IMR-90 (cell line): ENCODE data around the gene SLCO3A1. TPM values are rescaled to one million over a fixed set of nuclear protein-coding genes. Genes with fewer than 3 reads are reported as not detected.
A peak's percentile ranks its signal among the peaks of the same experiment; 100 is the strongest.

Experiments used
- ATAC-seq: fragments of 200-7000 bp; cut with Tn5 transposase; 2 replicates; pipeline ENCODE4 v1.9.1; 2020; ENCODE audit warnings: low read depth, mild to moderate bottlenecking, moderate library complexity
- BruUV-seq: library from RNA; stranded (reverse); fragments of 400-500 nt; replicated peaks from 2 replicates; lab custom pipeline; 2021; lab: Mats Ljungman, UMichigan
- CTCF ChIA-PET: fragments of 300-600 bp; formaldehyde crosslinking; extraction: SDS; loops from one replicate; lab custom pipeline; 2021; ENCODE audit warnings: antibody characterized with exemption; lab: Yijun Ruan, JAX
- POLR2A ChIA-PET: fragments of 300-600 bp; sonication (Branson Sonifier 250); formaldehyde crosslinking; loops from one replicate; lab custom pipeline; 2022; ENCODE audit warnings: antibody characterized with exemption; ENCODE audit not compliant: unreplicated experiment; lab: Charles Lee
- DNase-seq: peaks from one replicate; pipeline ENCODE4 v3.0.0; 2013
- H2AFZ ChIP-seq: replicated peaks from 2 replicates; pipeline ENCODE3; 2013; ENCODE audit warnings: low read length, mild to moderate bottlenecking; ENCODE audit not compliant: poor library complexity
- H2AK5ac ChIP-seq: 2 replicates; pipeline ENCODE4 v1.6.1; 2013; ENCODE audit warnings: low read depth, low read length, inconsistent platforms
- H2AK9ac ChIP-seq: replicated peaks from 2 replicates; pipeline ENCODE3; 2013; ENCODE audit warnings: mild to moderate bottlenecking, low read depth, low read length, moderate library complexity; ENCODE audit not compliant: poor library complexity
- H2BK120ac ChIP-seq: 2 replicates; pipeline ENCODE4 v1.6.1; 2013; ENCODE audit warnings: low read depth, low read length, inconsistent platforms
- H2BK15ac ChIP-seq: 3 replicates; pipeline ENCODE4 v1.6.1; 2013; ENCODE audit warnings: low read depth, low read length, inconsistent platforms
- H2BK20ac ChIP-seq: 2 replicates; pipeline ENCODE4 v1.6.1; 2013; ENCODE audit warnings: low read depth, mild to moderate bottlenecking, inconsistent platforms, low read length, moderate library complexity
- H2BK5ac ChIP-seq: 2 replicates; pipeline ENCODE4 v1.6.1; 2013; ENCODE audit warnings: mild to moderate bottlenecking, low read depth, low read length, inconsistent platforms; ENCODE audit not compliant: poor library complexity, severe bottlenecking
- H3K14ac ChIP-seq: replicated peaks from 2 replicates; pipeline ENCODE4 v1.6.1; 2013; ENCODE audit warnings: low read depth, low read length, inconsistent platforms
- H3K18ac ChIP-seq: 2 replicates; pipeline ENCODE4 v1.6.1; 2013; ENCODE audit warnings: low read depth, low read length, control low read depth
- H3K23ac ChIP-seq: 2 replicates; pipeline ENCODE4 v1.6.1; 2013; ENCODE audit warnings: low read depth, low read length, inconsistent platforms
- H3K27ac ChIP-seq: 2 replicates; pipeline ENCODE4 v1.5.1; 2013; ENCODE audit warnings: mild to moderate bottlenecking, control low read depth, low read length; ENCODE audit not compliant: insufficient read depth
- H3K27me3 ChIP-seq: 2 replicates; pipeline ENCODE4 v1.6.1; 2013; ENCODE audit warnings: low read length; ENCODE audit not compliant: control insufficient read depth, insufficient read depth
- H3K36me3 ChIP-seq: 2 replicates; pipeline ENCODE4 v1.6.1; 2013; ENCODE audit warnings: low read length, mixed read lengths; ENCODE audit not compliant: control insufficient read depth, insufficient read depth
- H3K4ac ChIP-seq: 2 replicates; pipeline ENCODE4 v1.6.1; 2013; ENCODE audit warnings: low read depth, low read length, inconsistent platforms
- H3K4me1 ChIP-seq: 2 replicates; pipeline ENCODE4 v1.6.1; 2013; ENCODE audit warnings: low read length, mixed read lengths; ENCODE audit not compliant: control insufficient read depth, insufficient read depth
- H3K4me2 ChIP-seq: 2 replicates; pipeline ENCODE4 v1.6.1; 2013; ENCODE audit warnings: low read depth, mild to moderate bottlenecking, control low read depth, low read length, moderate library complexity
- H3K4me3 ChIP-seq: 2 replicates; pipeline ENCODE4 v1.5.1; 2013; ENCODE audit warnings: low read depth, mild to moderate bottlenecking, control low read depth, low read length, moderate library complexity; ENCODE audit not compliant: insufficient read depth
- H3K56ac ChIP-seq: 2 replicates; pipeline ENCODE4 v1.6.1; 2013; ENCODE audit warnings: low read length, inconsistent platforms; ENCODE audit not compliant: insufficient read depth; ENCODE audit errors: extremely low read depth
- H3K79me1 ChIP-seq, 2 experiments: 2 replicates each; pipeline ENCODE4 v1.6.1; 2013; ENCODE audit warnings: low read length in 2 of 2, inconsistent platforms in 1 of 2, low read depth in 1 of 2
- H3K9ac ChIP-seq: 2 replicates; pipeline ENCODE4 v1.6.1; 2013; ENCODE audit warnings: low read depth, low read length, control low read depth
- H3K9me1 ChIP-seq: 2 replicates; pipeline ENCODE4 v1.6.1; 2013; ENCODE audit warnings: low read length, inconsistent platforms; ENCODE audit not compliant: insufficient read depth
- H3K9me3 ChIP-seq: 2 replicates; pipeline ENCODE4 v1.6.1; 2013; ENCODE audit warnings: low read length; ENCODE audit not compliant: control insufficient read depth, insufficient read depth
- H4K20me1 ChIP-seq: 2 replicates; pipeline ENCODE4 v1.6.1; 2013; ENCODE audit warnings: low read length, inconsistent platforms; ENCODE audit not compliant: insufficient read depth
- H4K5ac ChIP-seq: 2 replicates; pipeline ENCODE4 v1.6.1; 2013; ENCODE audit warnings: mild to moderate bottlenecking, low read depth, low read length, control low read depth
- H4K8ac ChIP-seq, 2 experiments: 2 replicates each; pipeline ENCODE4 v1.6.1; 2013; ENCODE audit warnings: low read depth in 2 of 2, low read length in 2 of 2, control low read depth in 1 of 2, inconsistent platforms in 1 of 2
- H4K91ac ChIP-seq: 2 replicates; pipeline ENCODE4 v1.6.1; 2013; ENCODE audit warnings: low read depth, low read length, inconsistent platforms; ENCODE audit not compliant: insufficient read depth
- CTCF ChIP-seq: conservative IDR thresholded peaks from 2 replicates; pipeline ENCODE4 v1.5.1; 2012; ENCODE audit warnings: mild to moderate bottlenecking, low read depth, low read length, improper control_type of control experiment
- MAZ ChIP-seq: IDR thresholded peaks from 2 replicates; pipeline ENCODE4 v1.6.1; 2012; ENCODE audit warnings: low read depth, mild to moderate bottlenecking, low read length, improper control_type of control experiment, moderate library complexity, borderline replicate concordance
- RAD21 ChIP-seq: IDR thresholded peaks from 2 replicates; pipeline ENCODE4 v1.6.1; 2012; ENCODE audit warnings: low read length, improper control_type of control experiment
- SMC3 ChIP-seq: fragments of 150-350 bp; IDR thresholded peaks from 2 replicates; pipeline ENCODE4 v1.6.1; 2016; ENCODE audit warnings: low read depth, mild to moderate bottlenecking, antibody characterized with exemption, low read length, moderate library complexity
- WGBS, 2 experiments: methylation state at CpG; one replicate each; pipeline versions ENCODE4 v1.1.5 to v1.1.7; 2013; ENCODE audit warnings: missing lambda C conversion rate in 2 of 2; ENCODE audit not compliant: insufficient read length in 1 of 2; ENCODE audit errors: extremely low coverage in 2 of 2; 5-methylcytosine and 5-hydroxymethylcytosine counted together
- dilution Hi-C: fragments of 300-500 bp; cut with HindIII; formaldehyde crosslinking; loops from one replicate; pipeline ENCODE4 v1.14.3; 2018; ENCODE audit warnings: low sequenced_read_pairs; ENCODE audit not compliant: unreplicated experiment
- in situ Hi-C: fragments of 300-500 bp; cut with MboI; formaldehyde crosslinking; loops from 3 replicates; pipeline ENCODE4 v1.14.3; 2019; ENCODE audit warnings: low sequenced_read_pairs, inconsistent platforms, mixed read lengths
- intact Hi-C: fragments of 100-400 bp; cut with micrococcal nuclease; formaldehyde crosslinking; loops from 2 replicates; pipeline ENCODE4 v1.10.0; 2022
- polyA plus RNA-seq, 3 experiments: library from polyadenylated mRNA; depleted of rRNA; stranded (reverse); fragments of >200 nt; gene quantifications; 2 replicates each; pipeline ENCODE4 v1.2.3, GENCODE V29; 2012; ENCODE audit warnings: low replicate concordance in 1 of 3
- total RNA-seq: library from RNA; depleted of rRNA; stranded (reverse); fragments of >200 nt; gene quantifications from 2 replicates; pipeline ENCODE4 v1.2.3, GENCODE V29; 2012

Gene SLCO3A1
- total and polyA plus RNA-seq, 2 of the 4 experiments (the other 2 are of a cell fraction), result 4.7 to 8.1 TPM

- Histone ChIP-seq H4K5ac (no peak overlapping the region), H3K4ac (no peak overlapping the region), H3K4me1 (no peaks in the 10 kb centered on the region), H3K9me1 (no peaks in the 10 kb centered on the region), H2BK20ac (no peak overlapping the region), H2AK9ac (no peak overlapping the region), H3K9ac (no peak overlapping the region), H4K8ac (no peak overlapping the region), H2BK120ac (no peak overlapping the region), H3K79me1 (no peaks in the 10 kb centered on the region), H3K9me3 (no peaks in the 10 kb centered on the region), H3K23ac (no peak overlapping the region), H3K27me3 (no peaks in the 10 kb centered on the region), H2AFZ (no peak overlapping the region), H3K27ac (no peak overlapping the region), H3K14ac (no peak overlapping the region), H3K4me3 (no peak overlapping the region), H3K56ac (no peak overlapping the region), H4K20me1 (no peaks in the 10 kb centered on the region), H2BK15ac (no peak overlapping the region), H4K91ac (no peak overlapping the region), H2AK5ac (no peak overlapping the region), H3K18ac (no peak overlapping the region), H2BK5ac (no peak overlapping the region), H3K4me2 (no peak overlapping the region), H3K36me3 (no peaks in the 10 kb centered on the region)
- DNase-seq (peak; percentile 11), ATAC-seq (peak; percentile 75; the same call in 1 of the 2 replicates)
- ChIA-PET CTCF (interaction anchor here (1.8 kb wide), 1 partner anchor 623 kb away, joined by 4 read pairs; no protein-coding TSS in a partner anchor), POLR2A (no interaction called here)
- in situ Hi-C loops (loop anchor here (5.0 kb wide), 1 partner anchor 626 kb away; no protein-coding TSS in a partner anchor), dilution Hi-C loops (no loop called here), intact Hi-C loops (loop anchor here (10.0 kb wide), 1 partner anchor 704 kb away; no protein-coding TSS in a partner anchor)
- 79% methylated on average over 2 of the region's 17 CpGs; no CpG with 5 or more reads in 1 of the 2 experiments for WGBS, 2 experiments
- BruUV-seq, result no TSS peak
- TF ChIP-seq MAZ, result no peak
- TF ChIP-seq SMC3, result peak; percentile 37
- peak; percentile 59 for TF ChIP-seq CTCF
- TF ChIP-seq RAD21, result peak; percentile 51
Measured at GRCh38 chr15:92091155-92091734, 237.7 kb downstream of the SLCO3A1 start.
